ENCODE measurements around the gene LCN12. TPM values are rescaled to one million over a fixed set of nuclear protein-coding genes. Genes with fewer than 3 reads are reported as not detected.

The LCN12 gene
- total RNA-seq, 2 experiments from 2014 or later, result 1.0 to 1.7 TPM

DNA sequence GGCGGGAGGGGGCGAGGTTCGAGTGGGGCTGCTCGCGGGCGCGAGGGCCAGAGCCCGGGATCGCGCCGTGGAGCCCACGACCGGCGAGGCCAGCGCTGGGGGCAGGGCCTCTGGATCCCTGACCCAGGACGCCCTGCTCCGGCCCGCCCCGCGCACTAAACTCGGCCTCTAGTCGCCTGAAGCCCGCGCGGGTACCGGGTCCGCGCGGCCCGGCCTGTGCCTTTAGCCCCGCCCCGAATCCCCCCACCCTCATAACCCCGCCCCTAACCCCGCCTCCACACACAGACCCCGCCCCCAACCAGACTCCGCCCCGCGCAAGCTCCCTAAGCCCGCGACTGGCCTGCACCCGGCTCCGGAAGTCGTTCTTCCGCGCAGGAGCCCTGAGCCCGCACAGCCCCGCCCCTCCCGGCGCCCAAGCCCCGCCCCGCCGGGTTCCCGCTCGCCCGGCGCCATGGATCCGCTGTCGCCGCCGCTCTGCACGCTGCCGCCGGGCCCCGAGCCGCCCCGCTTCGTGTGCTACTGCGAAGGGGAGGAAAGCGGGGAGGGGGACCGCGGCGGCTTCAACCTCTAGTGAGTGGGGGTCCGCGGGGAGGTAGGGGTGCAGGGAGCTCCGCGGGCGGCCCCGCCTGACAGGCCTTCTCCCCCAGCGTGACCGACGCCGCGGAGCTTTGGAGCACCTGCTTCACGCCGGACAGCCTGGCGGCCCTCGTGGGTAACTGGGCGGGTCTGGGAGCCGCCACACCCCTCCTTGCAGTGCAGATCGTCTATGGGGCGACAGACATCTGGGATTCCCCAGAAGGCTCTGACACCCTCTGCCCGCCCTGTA lies 40.1 kb downstream of the LCN12 start, which contains the start of gene PAXX:
TSS of gene PAXX (plus strand) at position 430 of the 826 bp plus-strand sequence. CDS start at position 452, 22 bp downstream.
- DNase-seq (peak; percentile 96), ATAC-seq (peak; percentile 87)
- CTCF ChIA-PET, result interaction anchor here (0.6 to 4.2 kb wide), 12 partner anchors 8 to 265 kb away, joined by 3 to 40 read pairs (median 5); partner anchors contain the start of genes ABCA2 and AJM1
- POLR2A ChIA-PET, result interaction anchor here (0.6 to 1.9 kb wide), 11 partner anchors 8 to 475 kb away, joined by 3 to 10 read pairs (median 4); no protein-coding TSS in a partner anchor
- Mint-ChIP-seq H3K27me3 (ENCODE audit: low read depth) (peaks cover 15% of the 10 kb centered on the region), H3K36me3 (ENCODE audit: low read depth) (peaks cover 10% of the 10 kb centered on the region), H3K27ac (peak within 1 kb of the TSS; percentile 87), H3K4me3 (peak within 1 kb of the TSS; percentile 84), H3K4me1 (ENCODE audit: low read depth) (peaks cover 37% of the 10 kb centered on the region), H3K9me3 (ENCODE audit: insufficient read depth) (no peaks in the 10 kb centered on the region)

- Mint-ChIP-seq H3K27ac (peak overlapping the region; percentile 87), H3K27me3 (ENCODE audit: low read depth) (peaks cover 12% of the 10 kb centered on the region), H3K9me3 (ENCODE audit: insufficient read depth) (no peaks in the 10 kb centered on the region), H3K4me3 (peak overlapping the region; percentile 84), H3K4me1 (ENCODE audit: low read depth) (peaks cover 44% of the 10 kb centered on the region), H3K36me3 (ENCODE audit: low read depth) (peaks cover 10% of the 10 kb centered on the region)
- DNase-seq (no peak), ATAC-seq (no peak)
- ChIA-PET CTCF (interaction anchor here (0.7 to 4.2 kb wide), 11 partner anchors 12 to 150 kb away, joined by 3 to 40 read pairs (median 5); partner anchors contain the start of genes ABCA2 and AJM1), POLR2A (interaction anchor here (0.6 to 1.9 kb wide), 5 partner anchors 11 to 476 kb away, joined by 3 to 7 read pairs (median 4); no protein-coding TSS in a partner anchor)
Measured at GRCh38 chr9:136992819-136993369, 40.8 kb downstream of the LCN12 start.

DNA sequence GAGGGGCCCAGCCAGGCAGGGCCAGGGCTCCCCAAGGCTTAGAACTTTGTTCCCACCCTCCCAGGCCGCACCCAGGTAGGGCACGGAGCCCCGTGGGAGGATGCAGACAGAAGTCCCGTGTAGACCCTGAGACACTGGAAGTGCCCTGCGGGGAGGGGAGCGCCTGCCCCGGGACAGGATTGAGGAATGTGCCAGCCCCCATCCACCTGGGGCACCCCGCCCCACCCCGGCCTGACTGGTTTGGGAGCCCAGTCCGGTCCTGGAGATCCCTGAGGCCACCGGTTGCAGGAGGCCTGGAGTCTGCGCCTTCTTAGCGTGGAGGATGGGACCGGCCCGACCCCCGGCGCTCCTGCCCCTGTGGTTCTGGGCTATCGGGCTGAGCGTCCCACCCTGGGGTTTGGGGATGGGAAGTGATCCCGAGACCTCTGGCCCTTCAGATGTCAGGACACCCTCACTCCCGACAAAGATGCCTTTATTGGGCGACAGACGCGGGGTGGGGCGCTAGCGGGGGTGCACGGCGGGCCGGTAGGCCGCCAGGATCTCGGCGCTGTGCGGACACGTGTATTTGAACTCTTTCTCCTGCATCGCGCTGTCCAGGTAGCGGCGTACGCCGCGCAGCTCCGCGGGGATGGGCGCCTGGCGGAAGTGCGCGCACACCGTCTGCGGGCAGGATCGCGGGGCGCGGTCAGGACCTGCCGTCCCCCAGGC lies 42.3 kb downstream of the LCN12 start:
- ChIA-PET CTCF (interaction anchor here (1.4 to 4.2 kb wide), 3 partner anchors 34 to 46 kb away, joined by 6 to 40 read pairs (median 28); partner anchors contain the start of gene ABCA2), POLR2A (no interaction called here)
- H3K9me3 Mint-ChIP-seq (ENCODE audit: insufficient read depth), result no peaks in the 10 kb centered on the region
- DNase-seq, result no peak
- H3K36me3 Mint-ChIP-seq (ENCODE audit: low read depth), result peaks cover 10% of the 10 kb centered on the region
- peaks cover 7% of the 10 kb centered on the region for H3K27me3 Mint-ChIP-seq (ENCODE audit: low read depth)
- peak overlapping the region; percentile 84 for H3K4me3 Mint-ChIP-seq
- H3K4me1 Mint-ChIP-seq (ENCODE audit: low read depth), result peaks cover 58% of the 10 kb centered on the region
- no peak overlapping the region for H3K27ac Mint-ChIP-seq
- ATAC-seq, result no peak

DNA sequence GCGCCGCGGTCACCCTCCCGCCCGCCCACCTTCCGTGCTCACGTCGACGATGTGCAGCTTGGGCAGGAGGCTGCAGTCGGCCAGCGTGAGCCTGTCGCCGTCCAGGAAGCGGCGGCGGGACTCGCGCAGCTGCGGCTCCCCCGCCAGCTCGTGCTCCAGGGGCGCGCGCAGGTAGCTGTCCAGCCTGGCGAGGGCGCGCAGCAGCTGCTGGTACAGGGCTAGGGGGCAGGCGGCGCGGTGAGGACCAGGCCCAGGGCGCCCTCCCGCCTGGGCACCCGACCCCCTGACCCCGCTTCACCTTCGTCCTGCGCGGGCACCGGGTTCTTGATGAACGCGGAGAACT lies 42.8 kb downstream of the LCN12 start:
- CTCF ChIA-PET, result no interaction called here
- ATAC-seq (no peak), DNase-seq (no peak)
- POLR2A ChIA-PET, result no interaction called here
- H3K27me3 Mint-ChIP-seq (ENCODE audit: low read depth), result peaks cover 4% of the 10 kb centered on the region
- H3K27ac Mint-ChIP-seq, result no peak overlapping the region
- peaks cover 62% of the 10 kb centered on the region for H3K4me1 Mint-ChIP-seq (ENCODE audit: low read depth)
- no peak overlapping the region for H3K4me3 Mint-ChIP-seq
- H3K36me3 Mint-ChIP-seq (ENCODE audit: low read depth), result peaks cover 10% of the 10 kb centered on the region
- no peaks in the 10 kb centered on the region for H3K9me3 Mint-ChIP-seq (ENCODE audit: insufficient read depth)

DNA sequence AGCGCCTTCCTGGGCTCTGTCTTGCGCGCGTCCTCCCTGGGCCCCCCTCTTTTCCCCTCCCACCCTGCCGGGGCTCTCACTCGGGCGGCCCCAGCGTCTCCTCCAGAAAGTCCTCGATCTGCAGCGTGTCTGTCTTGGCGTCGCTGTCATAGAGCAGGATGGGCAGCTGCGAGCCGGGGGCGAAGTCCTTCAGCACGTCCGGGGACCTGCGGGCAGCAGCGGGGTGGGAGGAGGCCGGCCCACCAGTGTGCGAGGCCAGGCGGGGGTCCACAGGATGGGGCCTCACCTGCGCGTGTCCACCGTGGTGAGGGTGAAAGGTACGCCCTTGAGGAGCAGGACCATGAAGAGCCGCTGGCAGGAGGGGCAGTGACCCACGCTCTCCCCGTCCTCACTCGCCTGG lies 43.3 kb downstream of the LCN12 start:
- Mint-ChIP-seq H3K9me3 (ENCODE audit: insufficient read depth) (no peaks in the 10 kb centered on the region), H3K27ac (no peak overlapping the region), H3K4me3 (no peak overlapping the region), H3K4me1 (ENCODE audit: low read depth) (peaks cover 67% of the 10 kb centered on the region), H3K27me3 (ENCODE audit: low read depth) (no peaks in the 10 kb centered on the region), H3K36me3 (ENCODE audit: low read depth) (peaks cover 10% of the 10 kb centered on the region)
- DNase-seq (no peak), ATAC-seq (no peak)
- ChIA-PET POLR2A (interaction anchor here (1.0 kb wide), 1 partner anchor 85 kb away, joined by 3 read pairs; no protein-coding TSS in a partner anchor), CTCF (interaction anchor here (0.9 to 5.8 kb wide), 6 partner anchors 32 to 153 kb away, joined by 3 to 43 read pairs (median 6); partner anchors contain the start of genes ABCA2, AJM1 and NPDC1)

- Mint-ChIP-seq H3K27ac (peak overlapping the region; percentile 87), H3K27me3 (ENCODE audit: low read depth) (no peaks in the 10 kb centered on the region), H3K4me1 (ENCODE audit: low read depth) (peaks cover 70% of the 10 kb centered on the region), H3K9me3 (ENCODE audit: insufficient read depth) (no peaks in the 10 kb centered on the region), H3K4me3 (peak overlapping the region; percentile 46), H3K36me3 (ENCODE audit: low read depth) (peaks cover 10% of the 10 kb centered on the region)
- CTCF ChIA-PET, result interaction anchor here (0.8 to 5.8 kb wide), 7 partner anchors 32 to 203 kb away, joined by 3 to 43 read pairs (median 6); partner anchors contain the start of genes ABCA2, AJM1 and NPDC1
- POLR2A ChIA-PET, result interaction anchor here (0.5 to 1.0 kb wide), 2 partner anchors 86 to 206 kb away, joined by 3 read pairs; no protein-coding TSS in a partner anchor
- no peak for ATAC-seq
- DNase-seq, result no peak
Measured at GRCh38 chr9:136995772-136996311, 43.8 kb downstream of the LCN12 start.

GRCh38 chr9:136996361-136997292 lies 44.6 kb downstream of the LCN12 start, which contains the start of gene CLIC3:
TSS of gene CLIC3 (minus strand) at chr9:136996568. CDS start at chr9:136996543, 25 bp downstream.
- POLR2A ChIA-PET, result interaction anchor here (0.5 to 1.0 kb wide), 2 partner anchors 87 to 206 kb away, joined by 3 read pairs; no protein-coding TSS in a partner anchor
- CTCF ChIA-PET, result interaction anchor here (0.8 to 5.8 kb wide), 7 partner anchors 31 to 204 kb away, joined by 3 to 43 read pairs (median 6); partner anchors contain the start of genes ABCA2, AJM1 and NPDC1
- peak within 1 kb of the TSS; percentile 46 for H3K4me3 Mint-ChIP-seq
- peak within 1 kb of the TSS; percentile 87 for H3K27ac Mint-ChIP-seq
- no peaks in the 10 kb centered on the region for H3K9me3 Mint-ChIP-seq (ENCODE audit: insufficient read depth)
- peak; percentile 20 for ATAC-seq
- H3K27me3 Mint-ChIP-seq (ENCODE audit: low read depth), result no peaks in the 10 kb centered on the region
- DNase-seq, result peak; percentile 78
- H3K4me1 Mint-ChIP-seq (ENCODE audit: low read depth), result peaks cover 70% of the 10 kb centered on the region
- H3K36me3 Mint-ChIP-seq (ENCODE audit: low read depth), result peaks cover 10% of the 10 kb centered on the region

DNA sequence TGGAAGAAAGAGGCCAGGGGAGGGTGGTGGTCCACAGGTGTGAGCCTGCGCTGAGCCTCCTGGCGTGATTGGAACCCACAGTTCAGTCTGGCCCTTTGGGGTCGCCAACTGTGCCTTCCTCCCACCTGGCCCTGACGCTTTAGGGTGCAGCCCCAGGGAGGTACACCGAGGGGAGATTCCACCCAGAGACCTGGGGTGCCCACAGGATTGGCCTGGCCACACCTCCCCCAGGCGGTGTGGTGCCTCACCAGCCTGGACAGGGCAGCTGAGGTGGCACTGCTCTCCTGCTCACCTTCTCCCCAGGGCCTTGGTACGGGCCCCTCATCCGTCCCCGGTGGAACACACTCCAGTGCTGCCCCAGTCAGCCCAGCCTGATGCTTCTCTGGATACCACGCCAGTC lies 45.3 kb downstream of the LCN12 start:
- H3K27ac Mint-ChIP-seq, result peak overlapping the region; percentile 87
- H3K9me3 Mint-ChIP-seq (ENCODE audit: insufficient read depth), result no peaks in the 10 kb centered on the region
- H3K4me3 Mint-ChIP-seq, result peak overlapping the region; percentile 50
- no peaks in the 10 kb centered on the region for H3K27me3 Mint-ChIP-seq (ENCODE audit: low read depth)
- ATAC-seq (no peak), DNase-seq (no peak)
- peaks cover 69% of the 10 kb centered on the region for H3K4me1 Mint-ChIP-seq (ENCODE audit: low read depth)
- H3K36me3 Mint-ChIP-seq (ENCODE audit: low read depth), result peaks cover 10% of the 10 kb centered on the region
- CTCF ChIA-PET, result interaction anchor here (1.1 to 5.8 kb wide), 3 partner anchors 32 to 155 kb away, joined by 3 to 43 read pairs (median 7); partner anchors contain the start of gene AJM1
- POLR2A ChIA-PET, result no interaction called here

- Mint-ChIP-seq H3K4me3 (peak overlapping the region; percentile 50), H3K9me3 (ENCODE audit: insufficient read depth) (no peaks in the 10 kb centered on the region), H3K36me3 (ENCODE audit: low read depth) (peaks cover 10% of the 10 kb centered on the region), H3K4me1 (ENCODE audit: low read depth) (peaks cover 69% of the 10 kb centered on the region), H3K27me3 (ENCODE audit: low read depth) (no peaks in the 10 kb centered on the region), H3K27ac (peak overlapping the region; percentile 87)
- ATAC-seq (no peak), DNase-seq (peak; percentile 65)
- CTCF ChIA-PET, result interaction anchor here (1.1 to 5.8 kb wide), 3 partner anchors 31 to 156 kb away, joined by 3 to 43 read pairs (median 7); partner anchors contain the start of gene AJM1
- POLR2A ChIA-PET, result no interaction called here
Measured at GRCh38 chr9:136997830-136998234, 45.8 kb downstream of the LCN12 start.

All from activated CD8-positive, alpha-beta T cell treated with anti-CD3 and anti-CD28 coated beads, Interleukin-2, amount 10 ng/mL, durations not matched to agents 7 days and 5 days (primary cell).